ENCODE data around the gene COASY. TPM values are rescaled to one million over a fixed set of nuclear protein-coding genes. Genes with fewer than 3 reads are reported as not detected.

The COASY gene
- total RNA-seq, 1 experiment from 2014 or later, result 131 TPM

DNA sequence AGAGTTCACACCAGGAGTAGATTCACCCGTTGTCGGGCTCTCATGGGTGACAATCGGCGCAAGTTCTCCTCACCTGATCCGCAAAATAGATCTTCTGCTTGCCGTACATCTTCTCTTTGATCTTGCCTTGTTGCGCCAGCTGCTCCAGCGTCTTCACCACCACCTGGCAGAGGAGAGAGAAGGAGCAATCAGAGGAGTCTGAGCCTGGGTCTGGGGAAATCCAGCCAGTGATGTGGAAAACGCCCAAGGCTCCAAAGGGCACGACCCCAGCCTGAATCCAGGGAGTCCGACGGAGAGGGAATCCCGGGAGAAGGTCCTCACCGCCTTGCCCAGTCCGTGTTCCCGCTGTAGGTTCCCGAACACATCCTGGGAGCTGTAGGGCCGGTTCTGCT is 15.2 kb downstream of the COASY start:
- ATAC-seq (peak; percentile 21), DNase-seq (ENCODE audit: low spot score) (no peak)
- H3K4me3 Mint-ChIP-seq, result peak overlapping the region; percentile 98
- H3K27me3 Mint-ChIP-seq (ENCODE audit: low read depth), result no peaks in the 10 kb centered on the region
- ChIA-PET POLR2A (interaction anchor here (0.5 to 1.6 kb wide), 6 partner anchors 23 to 106 kb away, joined by 3 to 7 read pairs (median 3); partner anchors contain the start of genes CNTNAP1 and PLEKHH3), CTCF (interaction anchor here (0.8 to 3.3 kb wide), 24 partner anchors 10 to 264 kb away, joined by 3 to 122 read pairs (median 20); partner anchors contain the start of genes CCR10, CNTNAP1, MLX and NAGLU)
- H3K4me1 Mint-ChIP-seq, result peaks cover 20% of the 10 kb centered on the region
- H3K27ac Mint-ChIP-seq, result peak overlapping the region; percentile 85
- peaks cover 27% of the 10 kb centered on the region for H3K36me3 Mint-ChIP-seq
- TF ChIP-seq CREB1 (CRISPR knock-in tag; IDR thresholded peaks at IDR 0.05) (0 out of 2 replicates have a peak, but pooled peaks have one; percentile 9), RORB (CRISPR knock-in tag; IDR thresholded peaks at IDR 0.05) (no peak), ZNF219 (CRISPR knock-in tag; IDR thresholded peaks at IDR 0.05; ENCODE audit: borderline replicate concordance) (no peak), OVOL2 (CRISPR knock-in tag; IDR thresholded peaks at IDR 0.05; ENCODE audit: borderline replicate concordance) (no peak)
- H3K9me3 Mint-ChIP-seq, result no peaks in the 10 kb centered on the region

DNA sequence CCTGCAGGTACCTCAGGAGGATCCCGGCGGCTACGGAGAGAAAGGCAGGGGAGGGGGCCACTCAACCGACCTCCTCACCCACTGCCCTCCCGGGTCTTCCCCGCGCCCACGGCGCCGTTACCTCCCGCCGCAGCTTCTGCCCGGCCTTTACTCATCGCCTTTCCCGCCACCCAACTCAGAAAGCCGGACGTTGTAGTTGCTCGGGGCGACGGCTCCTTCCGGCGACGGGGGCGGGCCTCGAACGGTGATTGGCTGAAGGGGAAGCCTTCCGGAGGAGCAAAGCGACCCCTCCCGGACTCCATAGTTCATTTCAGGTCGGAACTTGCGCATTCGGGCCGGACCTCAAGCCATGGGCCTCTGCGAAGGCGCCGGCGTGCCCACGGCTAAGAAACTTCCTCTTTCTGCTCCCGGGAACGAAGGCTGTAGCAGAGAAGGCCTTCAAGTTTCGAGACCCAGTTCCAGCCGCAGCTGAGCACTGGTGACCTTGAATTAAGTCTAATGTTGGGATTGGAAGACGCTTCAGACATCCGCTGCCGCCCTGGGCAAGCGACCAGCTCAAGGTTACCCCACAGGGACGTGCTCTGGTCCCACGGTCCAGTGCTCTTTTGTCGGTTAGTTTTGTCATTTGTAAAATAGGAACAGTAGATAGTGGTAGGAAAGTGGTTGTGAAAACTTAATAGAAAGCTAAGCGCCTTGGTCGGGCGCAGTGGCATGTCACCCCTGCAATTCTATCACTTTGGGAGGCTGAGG is 15.8 kb downstream of the COASY start, which contains the start of gene PSMC3IP:
Gene PSMC3IP, minus strand, starts transcription at position 198 of the 750 bp plus-strand sequence. Its CDS starts 43 bp downstream, at position 155.
- DNase-seq (ENCODE audit: low spot score) (peak; percentile 96), ATAC-seq (peak; percentile 81)
- Mint-ChIP-seq H3K4me1 (peaks cover 20% of the 10 kb centered on the region), H3K4me3 (peak within 1 kb of the TSS; percentile 98), H3K9me3 (no peaks in the 10 kb centered on the region), H3K27me3 (ENCODE audit: low read depth) (no peaks in the 10 kb centered on the region), H3K36me3 (peaks cover 25% of the 10 kb centered on the region), H3K27ac (peak within 1 kb of the TSS; percentile 100)
- CTCF ChIA-PET, result interaction anchor here (0.6 to 3.3 kb wide), 67 partner anchors 8 to 457 kb away, joined by 3 to 122 read pairs (median 5); partner anchors contain the start of genes BECN1, CAVIN1, CCR10 and CNTD1
- POLR2A ChIA-PET, result interaction anchor here (0.5 to 1.6 kb wide), 15 partner anchors 24 to 387 kb away, joined by 3 to 9 read pairs (median 4); partner anchors contain the start of genes CNTNAP1, PLEKHH3, RETREG3 and TUBG1
- no peak for TF ChIP-seq IRF2 (CRISPR knock-in tag; IDR thresholded peaks at IDR 0.05; ENCODE audit: borderline replicate concordance, low read depth)
- no peak for TF ChIP-seq IRF1 (CRISPR knock-in tag; IDR thresholded peaks at IDR 0.05)
- TF ChIP-seq TP53 (CRISPR knock-in tag; IDR thresholded peaks at IDR 0.05), result 0 out of 2 replicates have a peak, but pooled peaks have one; percentile 41
- TF ChIP-seq STAT6 (CRISPR knock-in tag; conservative IDR thresholded peaks at IDR 0.05; ENCODE audit: low read depth), result no peak
- TF ChIP-seq ZNF317 (CRISPR knock-in tag; IDR thresholded peaks at IDR 0.05; ENCODE audit: borderline replicate concordance, low read depth), result no peak; the same call in 1 of the 2 replicates
- no peak; the same call in 1 of the 2 replicates for TF ChIP-seq EMX1 (CRISPR knock-in tag; IDR thresholded peaks at IDR 0.05)
- TF ChIP-seq ELF4 (CRISPR knock-in tag; IDR thresholded peaks at IDR 0.05; ENCODE audit: low read depth), result no peak
- TF ChIP-seq ZNF121 (CRISPR knock-in tag; IDR thresholded peaks at IDR 0.05), result no peak
- TF ChIP-seq OVOL2 (CRISPR knock-in tag; IDR thresholded peaks at IDR 0.05; ENCODE audit: borderline replicate concordance), result no peak
- TF ChIP-seq, protein P1, sequence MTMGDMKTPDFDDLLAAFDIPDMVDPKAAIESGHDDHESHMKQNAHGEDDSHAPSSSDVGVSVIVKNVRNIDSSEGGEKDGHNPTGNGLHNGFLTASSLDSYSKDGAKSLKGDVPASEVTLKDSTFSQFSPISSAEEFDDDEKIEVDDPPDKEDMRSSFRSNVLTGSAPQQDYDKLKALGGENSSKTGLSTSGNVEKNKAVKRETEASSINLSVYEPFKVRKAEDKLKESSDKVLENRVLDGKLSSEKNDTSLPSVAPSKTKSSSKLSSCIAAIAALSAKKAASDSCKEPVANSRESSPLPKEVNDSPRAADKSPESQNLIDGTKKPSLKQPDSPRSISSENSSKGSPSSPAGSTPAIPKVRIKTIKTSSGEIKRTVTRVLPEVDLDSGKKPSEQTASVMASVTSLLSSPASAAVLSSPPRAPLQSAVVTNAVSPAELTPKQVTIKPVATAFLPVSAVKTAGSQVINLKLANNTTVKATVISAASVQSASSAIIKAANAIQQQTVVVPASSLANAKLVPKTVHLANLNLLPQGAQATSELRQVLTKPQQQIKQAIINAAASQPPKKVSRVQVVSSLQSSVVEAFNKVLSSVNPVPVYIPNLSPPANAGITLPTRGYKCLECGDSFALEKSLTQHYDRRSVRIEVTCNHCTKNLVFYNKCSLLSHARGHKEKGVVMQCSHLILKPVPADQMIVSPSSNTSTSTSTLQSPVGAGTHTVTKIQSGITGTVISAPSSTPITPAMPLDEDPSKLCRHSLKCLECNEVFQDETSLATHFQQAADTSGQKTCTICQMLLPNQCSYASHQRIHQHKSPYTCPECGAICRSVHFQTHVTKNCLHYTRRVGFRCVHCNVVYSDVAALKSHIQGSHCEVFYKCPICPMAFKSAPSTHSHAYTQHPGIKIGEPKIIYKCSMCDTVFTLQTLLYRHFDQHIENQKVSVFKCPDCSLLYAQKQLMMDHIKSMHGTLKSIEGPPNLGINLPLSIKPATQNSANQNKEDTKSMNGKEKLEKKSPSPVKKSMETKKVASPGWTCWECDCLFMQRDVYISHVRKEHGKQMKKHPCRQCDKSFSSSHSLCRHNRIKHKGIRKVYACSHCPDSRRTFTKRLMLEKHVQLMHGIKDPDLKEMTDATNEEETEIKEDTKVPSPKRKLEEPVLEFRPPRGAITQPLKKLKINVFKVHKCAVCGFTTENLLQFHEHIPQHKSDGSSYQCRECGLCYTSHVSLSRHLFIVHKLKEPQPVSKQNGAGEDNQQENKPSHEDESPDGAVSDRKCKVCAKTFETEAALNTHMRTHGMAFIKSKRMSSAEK (CRISPR knock-in tag; IDR thresholded peaks at IDR 0.05; ENCODE audit: borderline replicate concordance), result no peak
- TF ChIP-seq E2F5 (CRISPR knock-in tag; IDR thresholded peaks at IDR 0.05), result peak; percentile 99
- TF ChIP-seq, protein P2, sequence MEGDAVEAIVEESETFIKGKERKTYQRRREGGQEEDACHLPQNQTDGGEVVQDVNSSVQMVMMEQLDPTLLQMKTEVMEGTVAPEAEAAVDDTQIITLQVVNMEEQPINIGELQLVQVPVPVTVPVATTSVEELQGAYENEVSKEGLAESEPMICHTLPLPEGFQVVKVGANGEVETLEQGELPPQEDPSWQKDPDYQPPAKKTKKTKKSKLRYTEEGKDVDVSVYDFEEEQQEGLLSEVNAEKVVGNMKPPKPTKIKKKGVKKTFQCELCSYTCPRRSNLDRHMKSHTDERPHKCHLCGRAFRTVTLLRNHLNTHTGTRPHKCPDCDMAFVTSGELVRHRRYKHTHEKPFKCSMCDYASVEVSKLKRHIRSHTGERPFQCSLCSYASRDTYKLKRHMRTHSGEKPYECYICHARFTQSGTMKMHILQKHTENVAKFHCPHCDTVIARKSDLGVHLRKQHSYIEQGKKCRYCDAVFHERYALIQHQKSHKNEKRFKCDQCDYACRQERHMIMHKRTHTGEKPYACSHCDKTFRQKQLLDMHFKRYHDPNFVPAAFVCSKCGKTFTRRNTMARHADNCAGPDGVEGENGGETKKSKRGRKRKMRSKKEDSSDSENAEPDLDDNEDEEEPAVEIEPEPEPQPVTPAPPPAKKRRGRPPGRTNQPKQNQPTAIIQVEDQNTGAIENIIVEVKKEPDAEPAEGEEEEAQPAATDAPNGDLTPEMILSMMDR (IDR thresholded peaks at IDR 0.05), result no peak
- TF ChIP-seq AR (CRISPR knock-in tag; IDR thresholded peaks at IDR 0.05), result no peak
- no peak for TF ChIP-seq NFATC4 (CRISPR knock-in tag; IDR thresholded peaks at IDR 0.05)
- no peak for TF ChIP-seq MXD4 (CRISPR knock-in tag; IDR thresholded peaks at IDR 0.05; ENCODE audit: borderline replicate concordance)
- TF ChIP-seq SMAD4 (CRISPR knock-in tag; IDR thresholded peaks at IDR 0.05), result no peak

Data from WTC11 (cell line).